ENCODE measurements around the gene POC1B.

- TF ChIP-seq YY1 (IDR thresholded peaks at IDR 0.05; ENCODE audit: insufficient read depth, insufficient read length) (no peak), SUZ12 (IDR thresholded peaks at IDR 0.05; ENCODE audit: extremely low read depth, insufficient read depth, insufficient read length) (no peak)
Observed at GRCh38 chr12:89400415-89400814, 125.4 kb downstream of the POC1B start.

All from NT2/D1 (cell line).